IMR-90 (cell line): Measurements from ENCODE around the gene KLHL17. TPM values are rescaled to one million over a fixed set of nuclear protein-coding genes. Genes with fewer than 3 reads are reported as not detected.

Experiments
- ATAC-seq: fragments of 200-7000 bp; cut with Tn5 transposase; 2 replicates; pipeline ENCODE4 v1.9.1; 2020; ENCODE audit warnings: low read depth, mild to moderate bottlenecking, moderate library complexity
- BruUV-seq: library from RNA; stranded (reverse); fragments of 400-500 nt; replicated peaks from 2 replicates; lab custom pipeline; 2021; lab: Mats Ljungman, UMichigan
- CTCF ChIA-PET: fragments of 300-600 bp; formaldehyde crosslinking; extraction: SDS; loops from one replicate; lab custom pipeline; 2021; ENCODE audit warnings: antibody characterized with exemption; lab: Yijun Ruan, JAX
- POLR2A ChIA-PET: fragments of 300-600 bp; sonication (Branson Sonifier 250); formaldehyde crosslinking; loops from one replicate; lab custom pipeline; 2022; ENCODE audit warnings: antibody characterized with exemption; ENCODE audit not compliant: unreplicated experiment; lab: Charles Lee
- DNase-seq: peaks from one replicate; pipeline ENCODE4 v3.0.0; 2013
- H2AFZ ChIP-seq: replicated peaks from 2 replicates; pipeline ENCODE3; 2013; ENCODE audit warnings: low read length, mild to moderate bottlenecking; ENCODE audit not compliant: poor library complexity
- H2AK5ac ChIP-seq: 2 replicates; pipeline ENCODE4 v1.6.1; 2013; ENCODE audit warnings: low read depth, low read length, inconsistent platforms
- H2AK9ac ChIP-seq: replicated peaks from 2 replicates; pipeline ENCODE3; 2013; ENCODE audit warnings: mild to moderate bottlenecking, low read depth, low read length, moderate library complexity; ENCODE audit not compliant: poor library complexity
- H2BK120ac ChIP-seq: 2 replicates; pipeline ENCODE4 v1.6.1; 2013; ENCODE audit warnings: low read depth, low read length, inconsistent platforms
- H2BK15ac ChIP-seq: 3 replicates; pipeline ENCODE4 v1.6.1; 2013; ENCODE audit warnings: low read depth, low read length, inconsistent platforms
- H2BK20ac ChIP-seq: 2 replicates; pipeline ENCODE4 v1.6.1; 2013; ENCODE audit warnings: low read depth, mild to moderate bottlenecking, inconsistent platforms, low read length, moderate library complexity
- H2BK5ac ChIP-seq: 2 replicates; pipeline ENCODE4 v1.6.1; 2013; ENCODE audit warnings: mild to moderate bottlenecking, low read depth, low read length, inconsistent platforms; ENCODE audit not compliant: poor library complexity, severe bottlenecking
- H3K14ac ChIP-seq: replicated peaks from 2 replicates; pipeline ENCODE4 v1.6.1; 2013; ENCODE audit warnings: low read depth, low read length, inconsistent platforms
- H3K18ac ChIP-seq: 2 replicates; pipeline ENCODE4 v1.6.1; 2013; ENCODE audit warnings: low read depth, low read length, control low read depth
- H3K23ac ChIP-seq: 2 replicates; pipeline ENCODE4 v1.6.1; 2013; ENCODE audit warnings: low read depth, low read length, inconsistent platforms
- H3K27ac ChIP-seq: 2 replicates; pipeline ENCODE4 v1.5.1; 2013; ENCODE audit warnings: mild to moderate bottlenecking, control low read depth, low read length; ENCODE audit not compliant: insufficient read depth
- H3K27me3 ChIP-seq: 2 replicates; pipeline ENCODE4 v1.6.1; 2013; ENCODE audit warnings: low read length; ENCODE audit not compliant: control insufficient read depth, insufficient read depth
- H3K36me3 ChIP-seq: 2 replicates; pipeline ENCODE4 v1.6.1; 2013; ENCODE audit warnings: low read length, mixed read lengths; ENCODE audit not compliant: control insufficient read depth, insufficient read depth
- H3K4ac ChIP-seq: 2 replicates; pipeline ENCODE4 v1.6.1; 2013; ENCODE audit warnings: low read depth, low read length, inconsistent platforms
- H3K4me1 ChIP-seq: 2 replicates; pipeline ENCODE4 v1.6.1; 2013; ENCODE audit warnings: low read length, mixed read lengths; ENCODE audit not compliant: control insufficient read depth, insufficient read depth
- H3K4me2 ChIP-seq: 2 replicates; pipeline ENCODE4 v1.6.1; 2013; ENCODE audit warnings: low read depth, mild to moderate bottlenecking, control low read depth, low read length, moderate library complexity
- H3K4me3 ChIP-seq: 2 replicates; pipeline ENCODE4 v1.5.1; 2013; ENCODE audit warnings: low read depth, mild to moderate bottlenecking, control low read depth, low read length, moderate library complexity; ENCODE audit not compliant: insufficient read depth
- H3K56ac ChIP-seq: 2 replicates; pipeline ENCODE4 v1.6.1; 2013; ENCODE audit warnings: low read length, inconsistent platforms; ENCODE audit not compliant: insufficient read depth; ENCODE audit errors: extremely low read depth
- H3K79me1 ChIP-seq, 2 experiments: 2 replicates each; pipeline ENCODE4 v1.6.1; 2013; ENCODE audit warnings: low read length in 2 of 2, inconsistent platforms in 1 of 2, low read depth in 1 of 2
- H3K9ac ChIP-seq: 2 replicates; pipeline ENCODE4 v1.6.1; 2013; ENCODE audit warnings: low read depth, low read length, control low read depth
- H3K9me1 ChIP-seq: 2 replicates; pipeline ENCODE4 v1.6.1; 2013; ENCODE audit warnings: low read length, inconsistent platforms; ENCODE audit not compliant: insufficient read depth
- H3K9me3 ChIP-seq: 2 replicates; pipeline ENCODE4 v1.6.1; 2013; ENCODE audit warnings: low read length; ENCODE audit not compliant: control insufficient read depth, insufficient read depth
- H4K20me1 ChIP-seq: 2 replicates; pipeline ENCODE4 v1.6.1; 2013; ENCODE audit warnings: low read length, inconsistent platforms; ENCODE audit not compliant: insufficient read depth
- H4K5ac ChIP-seq: 2 replicates; pipeline ENCODE4 v1.6.1; 2013; ENCODE audit warnings: mild to moderate bottlenecking, low read depth, low read length, control low read depth
- H4K8ac ChIP-seq, 2 experiments: 2 replicates each; pipeline ENCODE4 v1.6.1; 2013; ENCODE audit warnings: low read depth in 2 of 2, low read length in 2 of 2, control low read depth in 1 of 2, inconsistent platforms in 1 of 2
- H4K91ac ChIP-seq: 2 replicates; pipeline ENCODE4 v1.6.1; 2013; ENCODE audit warnings: low read depth, low read length, inconsistent platforms; ENCODE audit not compliant: insufficient read depth
- BHLHE40 ChIP-seq: fragments of 150-350 bp; IDR thresholded peaks from 2 replicates; pipeline ENCODE4 v1.6.1; 2016; ENCODE audit warnings: mild to moderate bottlenecking, low read depth, low read length
- CEBPB ChIP-seq: IDR thresholded peaks from 2 replicates; pipeline ENCODE4 v1.6.1; 2012; ENCODE audit warnings: low read depth, low read length, improper control_type of control experiment
- CHD1 ChIP-seq: IDR thresholded peaks from 2 replicates; pipeline ENCODE4 v1.6.1; 2012; ENCODE audit warnings: low read depth, low read length, improper control_type of control experiment
- FOS ChIP-seq: fragments of 150-350 bp; IDR thresholded peaks from 2 replicates; pipeline ENCODE4 v1.6.1; 2016; ENCODE audit warnings: low read depth, low read length
- MAZ ChIP-seq: IDR thresholded peaks from 2 replicates; pipeline ENCODE4 v1.6.1; 2012; ENCODE audit warnings: low read depth, mild to moderate bottlenecking, low read length, improper control_type of control experiment, moderate library complexity, borderline replicate concordance
- MXI1 ChIP-seq: IDR thresholded peaks from 2 replicates; pipeline ENCODE4 v1.6.1; 2012; ENCODE audit warnings: low read depth, mild to moderate bottlenecking, low read length, moderate library complexity, borderline replicate concordance
- NFE2L2 ChIP-seq: fragments of 150-350 bp; IDR thresholded peaks from 2 replicates; pipeline ENCODE4 v1.6.1; 2016; ENCODE audit warnings: low read depth, mild to moderate bottlenecking, low read length
- POLR2A ChIP-seq: IDR thresholded peaks from 2 replicates; pipeline ENCODE4 v1.6.1; 2012; ENCODE audit warnings: mild to moderate bottlenecking, low read depth, low read length
- RAD21 ChIP-seq: IDR thresholded peaks from 2 replicates; pipeline ENCODE4 v1.6.1; 2012; ENCODE audit warnings: low read length, improper control_type of control experiment
- RCOR1 ChIP-seq: IDR thresholded peaks from 2 replicates; pipeline ENCODE4 v1.6.1; 2012; ENCODE audit warnings: mild to moderate bottlenecking, low read length, improper control_type of control experiment; ENCODE audit not compliant: insufficient replicate concordance
- SMC3 ChIP-seq: fragments of 150-350 bp; IDR thresholded peaks from 2 replicates; pipeline ENCODE4 v1.6.1; 2016; ENCODE audit warnings: low read depth, mild to moderate bottlenecking, antibody characterized with exemption, low read length, moderate library complexity
- WGBS, 2 experiments: methylation state at CpG; one replicate each; pipeline versions ENCODE4 v1.1.5 to v1.1.7; 2013; ENCODE audit warnings: missing lambda C conversion rate in 2 of 2; ENCODE audit not compliant: insufficient read length in 1 of 2; ENCODE audit errors: extremely low coverage in 2 of 2; 5-methylcytosine and 5-hydroxymethylcytosine counted together
- dilution Hi-C: fragments of 300-500 bp; cut with HindIII; formaldehyde crosslinking; loops from one replicate; pipeline ENCODE4 v1.14.3; 2018; ENCODE audit warnings: low sequenced_read_pairs; ENCODE audit not compliant: unreplicated experiment
- in situ Hi-C: fragments of 300-500 bp; cut with MboI; formaldehyde crosslinking; loops from 3 replicates; pipeline ENCODE4 v1.14.3; 2019; ENCODE audit warnings: low sequenced_read_pairs, inconsistent platforms, mixed read lengths
- intact Hi-C: fragments of 100-400 bp; cut with micrococcal nuclease; formaldehyde crosslinking; loops from 2 replicates; pipeline ENCODE4 v1.10.0; 2022
- polyA plus RNA-seq, 3 experiments: library from polyadenylated mRNA; depleted of rRNA; stranded (reverse); fragments of >200 nt; gene quantifications; 2 replicates each; pipeline ENCODE4 v1.2.3, GENCODE V29; 2012; ENCODE audit warnings: low replicate concordance in 1 of 3
- total RNA-seq: library from RNA; depleted of rRNA; stranded (reverse); fragments of >200 nt; gene quantifications from 2 replicates; pipeline ENCODE4 v1.2.3, GENCODE V29; 2012

The KLHL17 gene
- total and polyA plus RNA-seq, 2 of the 4 experiments (the other 2 are of a cell fraction), result 3.4 to 41.0 TPM

GRCh38 chr1:927234-927633 is 33.1 kb upstream of the KLHL17 start:
- no peak overlapping the region for H4K91ac ChIP-seq
- no peak overlapping the region for H3K4me3 ChIP-seq
- no peak overlapping the region for H2AK5ac ChIP-seq
- BruUV-seq, result no TSS peak
- dilution Hi-C loops, result no loop called here
- peaks cover 9% of the 10 kb centered on the region for H3K36me3 ChIP-seq
- no peaks in the 10 kb centered on the region for H3K9me3 ChIP-seq
- H3K9ac ChIP-seq, result no peak overlapping the region
- DNase-seq (no peak), ATAC-seq (no peak)
- H3K4me2 ChIP-seq, result no peak overlapping the region
- no peak overlapping the region for H2BK120ac ChIP-seq
- in situ Hi-C loops, result no loop called here
- no peak overlapping the region for H3K56ac ChIP-seq
- H2BK15ac ChIP-seq, result no peak overlapping the region
- TF ChIP-seq RCOR1, result no peak
- no peak for TF ChIP-seq POLR2A
- TF ChIP-seq CEBPB, result no peak
- no peak for TF ChIP-seq CHD1
- no peak for TF ChIP-seq NFE2L2
- TF ChIP-seq BHLHE40, result no peak
- no peak for TF ChIP-seq MXI1
- no peak for TF ChIP-seq SMC3
- TF ChIP-seq RAD21, result no peak
- no peak for TF ChIP-seq MAZ
- TF ChIP-seq FOS, result no peak
- H4K5ac ChIP-seq, result no peak overlapping the region
- H3K27me3 ChIP-seq, result no peaks in the 10 kb centered on the region
- no peak overlapping the region for H2BK5ac ChIP-seq
- peaks cover 5% of the 10 kb centered on the region; the same call in 1 of the 2 replicates for H3K4me1 ChIP-seq
- H3K27ac ChIP-seq, result no peak overlapping the region
- H2AK9ac ChIP-seq, result no peak overlapping the region
- H4K8ac ChIP-seq, result no peak overlapping the region
- H4K20me1 ChIP-seq, result peaks cover 10% of the 10 kb centered on the region
- H3K9me1 ChIP-seq, result no peaks in the 10 kb centered on the region
- no peak overlapping the region for H3K18ac ChIP-seq
- no peak overlapping the region for H2AFZ ChIP-seq
- no peak overlapping the region for H3K14ac ChIP-seq
- peaks cover 0 to 15% of the 10 kb centered on the region in 2 experiments; a peak in 2 of 4 replicates for H3K79me1 ChIP-seq
- no peak overlapping the region for H3K4ac ChIP-seq
- no peak overlapping the region for H2BK20ac ChIP-seq
- intact Hi-C loops, result no loop called here
- WGBS, 2 experiments, result no CpG with 5 or more reads among the region's 9 CpGs
- ChIA-PET CTCF (no interaction called here), POLR2A (no interaction called here)
- no peak overlapping the region for H3K23ac ChIP-seq
